Osteoblast (primary cell): ENCODE measurements around the gene ZMAT5. TPM values are rescaled to one million over a fixed set of nuclear protein-coding genes. Genes with fewer than 3 reads are reported as not detected.

Experiments used
- DNase-seq: peaks from one replicate; pipeline ENCODE4 v3.0.0; 2011; ENCODE audit warnings: low spot score, mixed read lengths; ENCODE audit not compliant: insufficient read length; ENCODE audit errors: missing footprints
- H2AFZ ChIP-seq: 2 replicates; pipeline ENCODE4 v1.6.0; 2011; ENCODE audit warnings: mild to moderate bottlenecking, low read length
- H3K27ac ChIP-seq: 2 replicates; pipeline ENCODE4 v1.5.1; 2011; ENCODE audit warnings: mild to moderate bottlenecking, low read depth, low read length, moderate library complexity
- H3K27me3 ChIP-seq: 2 replicates; pipeline ENCODE4 v1.6.0; 2012; ENCODE audit warnings: mild to moderate bottlenecking, control low read depth, inconsistent platforms, low read length, moderate library complexity; ENCODE audit not compliant: insufficient read depth
- H3K36me3 ChIP-seq: 2 replicates; pipeline ENCODE4 v1.5.1; 2011; ENCODE audit warnings: mild to moderate bottlenecking, low read length, control low read depth, moderate library complexity; ENCODE audit not compliant: insufficient read depth
- H3K4me1 ChIP-seq: 2 replicates; pipeline ENCODE4 v1.5.1; 2011; ENCODE audit warnings: mild to moderate bottlenecking, low read length, control low read depth, moderate library complexity; ENCODE audit not compliant: insufficient read depth
- H3K4me2 ChIP-seq: 2 replicates; pipeline ENCODE4 v1.6.0; 2011; ENCODE audit warnings: mild to moderate bottlenecking, low read length; ENCODE audit not compliant: insufficient read depth
- H3K4me3 ChIP-seq: fragments of 200-600 bp; sonication (generic); 3 replicates; pipeline ENCODE4 v1.5.1; 2012; ENCODE audit warnings: mild to moderate bottlenecking, low read length, inconsistent platforms; ENCODE audit not compliant: insufficient read depth
- H3K79me2 ChIP-seq: 2 replicates; pipeline ENCODE4 v1.6.0; 2012; ENCODE audit warnings: mild to moderate bottlenecking, low read length, control low read depth, inconsistent platforms; ENCODE audit not compliant: insufficient read depth
- H3K9me3 ChIP-seq: 2 replicates; pipeline ENCODE4 v1.5.1; 2011; ENCODE audit warnings: low read depth, low read length, control low read depth
- H4K20me1 ChIP-seq: 2 replicates; pipeline ENCODE4 v1.6.0; 2012; ENCODE audit warnings: mild to moderate bottlenecking, low read length, control low read depth; ENCODE audit not compliant: insufficient read depth
- total RNA-seq: library from RNA; depleted of rRNA; stranded (reverse); fragments of >200 nt; gene quantifications from 2 replicates; pipeline ENCODE4 v1.2.3, GENCODE V29; 2012
- TF ChIP-seq, protein P1 (sequence below): IDR thresholded peaks from 2 replicates; pipeline ENCODE4 v1.5.1; 2011; ENCODE audit warnings: mild to moderate bottlenecking, low read depth, low read length, moderate library complexity; ENCODE audit errors: extremely low read depth

ZMAT5 gene
- total RNA-seq, 1 donor, result 15.6 TPM

DNA sequence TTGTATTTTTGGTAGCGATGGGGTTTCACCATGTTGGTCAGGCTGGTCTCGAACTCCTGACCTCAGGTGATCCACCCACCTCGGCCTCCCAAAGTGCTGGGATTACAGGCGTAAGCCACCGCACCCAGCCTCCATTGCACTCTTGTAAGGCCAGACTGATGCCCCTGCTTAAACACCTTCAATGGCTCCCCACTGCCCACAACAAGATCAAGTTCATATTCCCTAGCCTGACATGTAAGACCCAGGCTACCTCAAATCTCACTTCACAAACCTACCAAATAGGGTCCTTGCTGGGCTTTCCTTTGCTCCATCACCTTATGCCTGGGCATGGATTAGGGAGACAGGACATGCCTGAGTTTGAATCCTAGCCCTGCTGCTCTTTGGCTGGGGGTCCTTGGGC is 13.4 kb upstream of the ZMAT5 start:
- TF ChIP-seq, protein P1, sequence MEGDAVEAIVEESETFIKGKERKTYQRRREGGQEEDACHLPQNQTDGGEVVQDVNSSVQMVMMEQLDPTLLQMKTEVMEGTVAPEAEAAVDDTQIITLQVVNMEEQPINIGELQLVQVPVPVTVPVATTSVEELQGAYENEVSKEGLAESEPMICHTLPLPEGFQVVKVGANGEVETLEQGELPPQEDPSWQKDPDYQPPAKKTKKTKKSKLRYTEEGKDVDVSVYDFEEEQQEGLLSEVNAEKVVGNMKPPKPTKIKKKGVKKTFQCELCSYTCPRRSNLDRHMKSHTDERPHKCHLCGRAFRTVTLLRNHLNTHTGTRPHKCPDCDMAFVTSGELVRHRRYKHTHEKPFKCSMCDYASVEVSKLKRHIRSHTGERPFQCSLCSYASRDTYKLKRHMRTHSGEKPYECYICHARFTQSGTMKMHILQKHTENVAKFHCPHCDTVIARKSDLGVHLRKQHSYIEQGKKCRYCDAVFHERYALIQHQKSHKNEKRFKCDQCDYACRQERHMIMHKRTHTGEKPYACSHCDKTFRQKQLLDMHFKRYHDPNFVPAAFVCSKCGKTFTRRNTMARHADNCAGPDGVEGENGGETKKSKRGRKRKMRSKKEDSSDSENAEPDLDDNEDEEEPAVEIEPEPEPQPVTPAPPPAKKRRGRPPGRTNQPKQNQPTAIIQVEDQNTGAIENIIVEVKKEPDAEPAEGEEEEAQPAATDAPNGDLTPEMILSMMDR, result no peak
- Histone ChIP-seq H3K4me1 (peaks cover 52% of the 10 kb centered on the region), H2AFZ (no peak overlapping the region), H3K27me3 (no peaks in the 10 kb centered on the region), H3K27ac (peak overlapping the region; percentile 91), H3K9me3 (no peaks in the 10 kb centered on the region), H3K4me2 (peak overlapping the region; percentile 59), H4K20me1 (no peaks in the 10 kb centered on the region), H3K4me3 (no peak overlapping the region), H3K36me3 (no peaks in the 10 kb centered on the region), H3K79me2 (no peaks in the 10 kb centered on the region)
- DNase-seq, result peak; percentile 73

DNA sequence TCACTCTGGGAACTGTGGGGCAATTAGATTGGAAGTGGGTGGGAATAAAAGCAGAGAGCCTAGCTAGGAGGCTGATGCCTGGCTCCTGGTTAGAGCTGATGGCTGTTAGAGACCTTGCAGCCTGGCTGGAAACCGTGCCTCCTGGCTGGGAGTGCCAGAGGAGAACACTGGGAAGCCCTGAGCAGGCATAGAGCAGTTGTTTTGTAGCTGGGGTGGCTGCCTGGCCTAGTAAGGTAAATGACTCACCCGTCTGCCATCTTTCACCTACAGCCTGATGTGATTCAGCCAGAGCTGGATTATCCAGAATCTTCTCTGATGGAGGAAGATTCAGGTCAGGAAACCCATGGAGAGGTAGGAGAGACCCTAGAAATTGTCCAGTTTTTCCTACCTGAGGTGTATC is 6.4 kb upstream of the ZMAT5 start:
- Histone ChIP-seq H4K20me1 (peaks cover 2% of the 10 kb centered on the region), H3K79me2 (peaks cover 11% of the 10 kb centered on the region), H3K4me2 (no peak overlapping the region), H3K4me1 (peaks cover 10% of the 10 kb centered on the region), H3K4me3 (no peak overlapping the region), H3K27me3 (no peaks in the 10 kb centered on the region), H3K36me3 (peaks cover 20% of the 10 kb centered on the region), H3K9me3 (no peaks in the 10 kb centered on the region), H3K27ac (peak overlapping the region; percentile 51), H2AFZ (peak overlapping the region; percentile 65)
- DNase-seq, result peak; percentile 45
- TF ChIP-seq, protein P1, result no peak

DNA sequence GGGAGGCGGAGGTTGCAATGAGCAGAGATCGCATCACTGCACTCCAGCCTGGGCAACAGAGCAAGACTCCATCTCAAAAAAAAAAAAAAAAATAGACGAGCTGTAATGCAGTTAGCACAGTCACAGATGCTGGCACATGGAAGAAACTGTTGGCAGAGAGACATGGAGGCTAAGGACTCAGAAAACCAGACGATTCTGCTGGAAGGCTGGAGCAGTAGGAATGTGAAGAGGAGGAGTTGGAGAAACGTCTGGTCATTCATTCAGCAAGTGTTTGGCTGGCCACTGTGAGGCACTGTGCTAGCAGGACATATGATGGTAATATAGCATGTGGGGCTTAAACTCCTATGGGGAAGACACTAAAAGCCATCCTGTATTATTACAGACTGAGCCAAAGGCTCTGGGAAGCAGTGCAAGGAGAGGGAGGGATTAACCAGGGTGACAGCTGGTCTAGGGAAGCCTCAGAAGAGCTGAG is 5.4 kb upstream of the ZMAT5 start:
- Histone ChIP-seq H3K27ac (no peak overlapping the region), H3K79me2 (peaks cover 22% of the 10 kb centered on the region), H3K4me3 (no peak overlapping the region), H2AFZ (no peak overlapping the region), H3K4me2 (no peak overlapping the region), H3K27me3 (no peaks in the 10 kb centered on the region), H3K9me3 (no peaks in the 10 kb centered on the region), H3K4me1 (peaks cover 15% of the 10 kb centered on the region), H4K20me1 (peaks cover 5% of the 10 kb centered on the region), H3K36me3 (peaks cover 20% of the 10 kb centered on the region)
- TF ChIP-seq, protein P1, result peak; percentile 84
- DNase-seq, result peak; percentile 90

DNA sequence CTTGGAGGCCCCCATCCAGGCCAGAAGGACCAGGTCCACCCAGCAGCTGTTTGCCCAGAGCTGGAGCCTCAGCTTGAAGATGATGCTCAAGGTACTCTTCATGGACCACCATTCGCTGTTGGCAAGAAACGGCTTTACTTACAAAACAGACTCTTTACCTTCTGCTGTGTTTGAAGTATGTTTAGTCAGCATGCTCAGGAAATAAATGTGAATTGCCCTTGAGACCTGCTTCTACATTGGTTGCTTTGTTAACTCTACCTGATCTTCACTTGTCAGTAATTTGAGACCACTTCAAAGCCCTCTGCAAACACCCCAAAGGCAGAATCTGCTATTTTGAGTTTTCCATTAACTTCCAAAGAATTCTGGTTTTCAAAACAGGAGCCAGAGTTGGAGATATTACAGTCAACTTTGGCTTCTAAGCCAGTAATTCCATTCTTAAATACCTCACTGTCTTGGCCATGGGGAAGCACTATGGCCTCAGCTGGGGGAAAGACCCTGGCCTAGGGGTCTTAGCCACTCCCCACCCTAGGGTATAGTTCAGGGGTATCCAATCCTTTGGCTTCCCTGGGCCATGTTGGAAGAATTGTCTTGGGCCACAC is 3.0 kb upstream of the ZMAT5 start:
- peaks cover 20% of the 10 kb centered on the region for H3K36me3 ChIP-seq

More for the DNA sequence above, 3.0 kb upstream of the ZMAT5 start:
- peaks cover 39% of the 10 kb centered on the region for H3K79me2 ChIP-seq
- no peak overlapping the region for H3K4me2 ChIP-seq
- no peak overlapping the region for H3K27ac ChIP-seq
- no peaks in the 10 kb centered on the region for H3K9me3 ChIP-seq
- H3K4me3 ChIP-seq, result no peak overlapping the region
- H4K20me1 ChIP-seq, result peaks cover 5% of the 10 kb centered on the region
- no peaks in the 10 kb centered on the region for H3K27me3 ChIP-seq
- DNase-seq, result peak; percentile 51
- H2AFZ ChIP-seq, result no peak overlapping the region
- H3K4me1 ChIP-seq, result peaks cover 23% of the 10 kb centered on the region
- TF ChIP-seq, protein P1, result no peak
